Activated gamma-delta T cell treated with anti-CD3 and anti-CD28 coated beads, Interleukin-2, amount 50 U/mL, for 16 hours (primary cell): ENCODE data around the gene MRPL50.

Experiments
- DNase-seq: peaks from one replicate; pipeline ENCODE4 v3.0.0-alpha.2; 2020; ENCODE audit warnings: low read depth

MRPL50 gene

DNA sequence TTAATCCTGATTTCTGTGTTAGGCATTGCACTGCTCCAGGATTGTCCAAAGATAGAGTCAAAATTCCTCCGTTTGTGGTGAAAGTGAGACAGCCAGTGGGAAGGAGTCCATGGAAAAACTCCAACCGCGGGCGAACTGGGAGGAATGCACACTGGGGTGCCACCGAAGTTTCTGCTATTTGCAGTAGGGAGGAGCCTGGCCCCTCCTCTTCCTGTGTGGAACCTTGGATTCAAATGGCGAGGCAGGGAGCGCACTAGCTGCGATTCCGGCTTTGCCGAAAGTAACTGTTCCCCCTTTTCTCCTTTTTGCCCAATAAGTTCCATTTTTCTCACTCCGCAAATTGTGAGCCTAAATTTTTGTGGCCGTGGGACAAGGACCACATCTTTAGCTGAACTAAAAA is 22.9 kb downstream of the MRPL50 start:
- no peak for DNase-seq

GRCh38 chr9:101372327-101373118 is 25.9 kb downstream of the MRPL50 start:
- no peak for DNase-seq

DNA sequence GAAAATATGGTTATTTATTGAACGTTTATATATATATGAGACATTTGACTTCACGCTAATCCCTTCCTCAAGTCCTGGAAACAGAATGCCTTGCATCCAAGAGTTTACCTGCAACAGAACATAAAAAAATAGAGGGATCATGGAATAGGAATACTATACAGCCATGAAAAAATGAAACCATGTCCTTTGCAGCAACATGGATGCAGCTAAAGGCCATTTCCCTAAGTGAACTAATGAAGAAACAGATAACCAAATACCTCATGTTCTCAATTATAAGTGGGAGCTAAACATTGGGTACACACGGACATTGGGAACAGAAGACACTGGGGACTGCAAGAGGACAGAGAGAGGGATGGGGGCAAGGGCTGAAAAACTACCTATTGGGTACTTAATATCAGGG is 26.6 kb downstream of the MRPL50 start:
- no peak for DNase-seq

DNA sequence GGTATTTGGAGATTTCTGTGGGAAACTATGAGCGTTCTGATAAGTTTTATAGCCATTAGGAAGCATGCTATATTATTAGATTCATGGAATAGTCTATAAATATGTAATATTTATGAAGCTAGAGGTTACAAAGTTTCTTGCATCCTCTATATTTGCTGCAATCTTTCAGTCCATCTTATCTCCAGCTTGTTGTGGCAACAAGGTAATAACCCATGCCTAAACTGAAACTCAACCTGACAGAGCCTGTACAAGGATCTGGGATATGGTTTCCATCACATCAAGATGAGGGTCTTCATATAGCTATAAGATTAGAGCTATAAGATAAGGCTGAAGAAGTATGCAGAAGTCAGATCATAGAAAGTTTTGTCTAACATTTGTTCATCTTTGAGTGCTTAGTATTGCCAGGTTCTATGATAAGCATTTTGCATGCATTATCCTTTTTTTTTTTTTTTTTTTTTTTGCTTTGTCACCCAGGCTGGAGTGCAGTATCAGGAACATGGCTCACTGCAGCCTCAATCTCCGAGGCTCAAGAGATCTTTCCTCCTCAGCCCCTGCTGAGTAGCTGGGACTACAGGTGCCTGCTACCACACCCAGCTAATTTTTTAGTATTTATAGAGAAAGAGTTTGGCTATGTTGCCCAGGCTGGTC is 28.4 kb downstream of the MRPL50 start:
- DNase-seq, result no peak

DNA sequence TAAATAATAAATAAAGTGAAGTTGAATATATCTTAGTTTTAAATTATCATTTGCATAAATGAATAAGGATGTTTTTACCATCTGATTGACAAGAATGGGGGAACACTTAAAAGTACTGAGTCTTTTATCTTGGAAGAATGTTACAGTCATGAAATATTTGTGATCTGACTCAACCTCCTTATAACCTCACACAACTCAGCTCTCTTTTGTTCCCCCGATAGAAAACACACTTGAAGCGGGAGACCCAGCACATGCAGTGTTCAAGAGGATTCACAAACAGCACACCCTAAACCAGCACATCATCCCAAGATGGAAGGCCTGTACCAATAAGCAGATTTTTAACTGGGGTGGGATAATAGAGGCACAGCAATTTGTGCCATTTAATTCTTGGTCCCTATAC is 29.1 kb downstream of the MRPL50 start:
- DNase-seq, result no peak

DNA sequence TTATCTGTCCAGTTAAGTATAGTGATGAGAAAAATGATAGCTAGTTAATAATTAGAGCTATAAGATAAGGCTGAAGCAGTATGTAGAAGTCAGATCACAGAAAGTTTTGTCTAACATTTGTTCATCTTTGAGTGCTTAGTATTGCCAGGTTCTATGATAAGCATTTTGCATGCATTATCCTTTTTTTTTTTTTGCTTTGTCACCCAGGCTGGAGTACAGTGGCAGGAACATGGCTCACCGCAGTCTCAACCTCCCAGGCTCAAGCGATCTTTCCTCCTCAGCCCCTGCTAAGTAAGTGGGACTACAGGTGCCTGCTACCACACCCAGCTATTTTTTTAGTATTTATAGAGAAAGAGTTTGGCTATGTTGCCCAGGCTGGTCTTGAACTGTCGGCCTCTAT is 31.1 kb downstream of the MRPL50 start:
- no peak for DNase-seq

- no peak for DNase-seq
Measured at GRCh38 chr9:101366038-101366756, 32.2 kb downstream of the MRPL50 start.

- no peak for DNase-seq
Measured at GRCh38 chr9:101365181-101365580, 33.2 kb downstream of the MRPL50 start.

DNA sequence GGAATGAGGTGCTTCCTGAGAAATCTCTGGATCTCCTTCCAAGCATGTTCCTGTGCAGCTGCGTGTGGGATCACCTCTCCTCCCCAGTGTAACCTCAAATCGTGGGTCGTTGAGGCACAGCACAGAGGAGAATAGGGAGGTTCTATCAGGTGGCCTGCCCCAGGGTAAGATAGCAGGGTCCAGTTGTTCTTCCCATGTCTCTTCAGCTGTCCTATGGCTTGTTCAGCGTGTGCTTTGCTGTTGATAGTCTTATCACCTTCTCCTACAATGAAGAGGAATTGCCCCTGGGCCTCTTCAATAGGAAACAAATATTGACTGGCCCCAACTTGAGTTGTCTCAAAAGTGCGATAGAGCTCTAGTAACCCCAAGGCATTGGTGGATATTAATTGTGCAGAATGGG is 36.0 kb downstream of the MRPL50 start:
- DNase-seq, result no peak

DNA sequence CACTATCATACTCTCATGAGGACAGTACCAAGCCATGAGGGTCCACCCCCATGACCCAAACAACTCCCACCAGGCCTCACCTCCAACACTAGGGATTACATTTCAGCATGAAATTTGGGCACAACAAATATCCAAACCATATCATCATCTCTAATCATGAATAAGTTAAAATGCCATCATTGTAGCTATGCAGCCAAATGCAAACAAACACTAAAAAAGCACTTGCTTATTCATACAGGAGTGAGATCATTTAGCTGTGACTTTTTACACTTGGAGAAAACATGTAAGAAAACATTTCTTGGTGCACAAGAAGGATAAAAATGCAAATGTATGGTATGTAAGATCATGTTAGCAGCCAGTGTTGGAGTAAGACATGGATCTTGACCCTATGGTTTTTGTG is 37.8 kb downstream of the MRPL50 start:
- DNase-seq, result no peak

- no peak for DNase-seq
Measured at GRCh38 chr9:101359679-101360078, 38.7 kb downstream of the MRPL50 start.

DNA sequence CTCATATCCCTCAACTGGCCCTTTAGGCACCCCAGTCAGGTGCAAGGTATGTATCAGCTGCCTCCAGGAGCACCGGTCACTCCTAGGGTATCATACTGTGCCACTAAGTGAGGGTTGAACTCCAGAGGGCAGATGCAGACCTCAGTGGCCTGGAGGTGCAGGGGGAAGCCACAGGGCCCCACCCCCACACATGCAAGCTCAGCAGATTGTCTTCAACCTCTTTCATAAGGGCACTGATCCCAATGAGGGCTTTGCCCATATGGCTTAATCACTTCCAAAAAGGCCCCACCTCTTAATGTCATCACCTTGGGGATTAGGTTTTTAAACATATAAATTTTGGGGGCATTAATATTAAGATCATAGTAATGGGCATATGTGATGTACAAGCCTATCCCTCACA is 41.8 kb downstream of the MRPL50 start:
- DNase-seq, result no peak

- no peak for DNase-seq
Measured at GRCh38 chr9:101354765-101355708, 43.4 kb downstream of the MRPL50 start.

DNA sequence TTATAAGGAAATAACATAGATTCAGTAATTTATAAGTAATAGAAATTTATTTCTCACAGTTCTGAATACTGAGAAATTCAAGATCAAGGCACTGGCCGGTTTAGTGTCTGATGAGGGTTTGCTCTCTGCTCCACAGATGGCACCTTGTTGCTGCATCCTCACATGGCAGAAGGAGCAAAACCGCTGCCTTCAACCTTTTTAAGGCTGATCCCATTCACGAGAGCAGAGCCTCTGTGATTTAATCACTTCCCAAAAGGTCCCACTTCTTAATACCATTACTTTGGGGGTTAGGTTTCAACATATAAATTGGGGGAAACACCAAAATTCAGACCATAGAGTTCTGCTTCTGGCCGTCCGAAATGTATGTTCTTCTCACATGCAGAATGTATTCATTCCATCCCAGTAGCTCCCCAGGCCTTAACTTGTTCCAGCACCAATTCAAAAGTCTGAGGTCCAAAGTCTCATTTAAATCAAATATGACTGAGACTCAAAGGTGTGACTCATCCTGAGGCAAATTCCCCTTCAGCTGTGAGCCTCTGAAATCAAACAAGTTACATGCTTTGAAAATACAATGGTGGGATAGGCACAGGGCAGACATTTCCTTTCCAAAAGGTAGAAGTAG is 44.2 kb downstream of the MRPL50 start:
- no peak for DNase-seq

DNA sequence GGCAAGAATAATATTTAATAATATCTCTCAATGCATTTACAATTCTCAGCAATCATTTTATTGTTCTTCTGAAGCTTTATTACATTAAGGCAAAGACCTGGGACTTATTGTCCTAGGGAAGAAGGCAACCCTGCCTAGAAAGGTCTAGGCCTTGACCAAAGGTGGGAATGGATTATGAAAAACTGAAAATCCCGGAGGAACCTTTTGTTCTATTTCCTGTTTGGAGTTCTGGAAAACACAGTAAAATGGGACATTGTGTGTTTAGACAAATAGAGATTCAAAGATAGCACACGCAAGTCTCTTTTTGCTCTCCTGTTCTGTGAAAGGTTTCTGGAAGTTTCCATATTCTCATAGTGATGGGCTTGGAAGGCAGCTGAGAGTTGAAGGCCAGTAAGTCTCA is 44.7 kb downstream of the MRPL50 start:
- DNase-seq, result no peak

GRCh38 chr9:101352892-101353463 is 45.4 kb downstream of the MRPL50 start:
- DNase-seq, result no peak

DNA sequence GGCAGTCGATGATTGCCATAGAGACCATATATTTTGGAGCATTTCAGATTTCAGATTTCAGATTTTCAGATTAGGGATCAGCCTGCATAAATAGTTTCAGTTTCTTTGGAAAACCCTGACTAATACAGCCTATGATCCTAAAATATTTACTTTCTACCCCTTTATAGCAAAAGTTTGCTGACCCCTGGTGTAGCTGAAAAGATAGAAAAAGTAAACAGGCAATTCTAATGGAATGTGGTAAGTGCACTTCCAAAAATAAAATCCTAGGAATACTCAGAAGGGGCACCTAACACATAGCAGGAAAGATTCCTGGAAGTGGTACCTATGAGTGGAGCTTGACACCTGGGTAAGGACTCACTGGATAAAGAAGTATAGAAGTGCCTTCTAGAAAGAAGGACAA is 48.1 kb downstream of the MRPL50 start:
- no peak for DNase-seq

- no peak for DNase-seq
Measured at GRCh38 chr9:101342595-101342994, 55.8 kb downstream of the MRPL50 start.

GRCh38 chr9:101341958-101342357 is 56.5 kb downstream of the MRPL50 start:
- no peak for DNase-seq
